Measurements from ENCODE around the gene POLR3B.

GRCh38 chr12:106359646-106360399 lies 2.3 kb downstream of the POLR3B start:
- TF ChIP-seq, protein P1, sequence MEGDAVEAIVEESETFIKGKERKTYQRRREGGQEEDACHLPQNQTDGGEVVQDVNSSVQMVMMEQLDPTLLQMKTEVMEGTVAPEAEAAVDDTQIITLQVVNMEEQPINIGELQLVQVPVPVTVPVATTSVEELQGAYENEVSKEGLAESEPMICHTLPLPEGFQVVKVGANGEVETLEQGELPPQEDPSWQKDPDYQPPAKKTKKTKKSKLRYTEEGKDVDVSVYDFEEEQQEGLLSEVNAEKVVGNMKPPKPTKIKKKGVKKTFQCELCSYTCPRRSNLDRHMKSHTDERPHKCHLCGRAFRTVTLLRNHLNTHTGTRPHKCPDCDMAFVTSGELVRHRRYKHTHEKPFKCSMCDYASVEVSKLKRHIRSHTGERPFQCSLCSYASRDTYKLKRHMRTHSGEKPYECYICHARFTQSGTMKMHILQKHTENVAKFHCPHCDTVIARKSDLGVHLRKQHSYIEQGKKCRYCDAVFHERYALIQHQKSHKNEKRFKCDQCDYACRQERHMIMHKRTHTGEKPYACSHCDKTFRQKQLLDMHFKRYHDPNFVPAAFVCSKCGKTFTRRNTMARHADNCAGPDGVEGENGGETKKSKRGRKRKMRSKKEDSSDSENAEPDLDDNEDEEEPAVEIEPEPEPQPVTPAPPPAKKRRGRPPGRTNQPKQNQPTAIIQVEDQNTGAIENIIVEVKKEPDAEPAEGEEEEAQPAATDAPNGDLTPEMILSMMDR (conservative IDR thresholded peaks at IDR 0.05): no peak
- TF ChIP-seq EZH2 (IDR thresholded peaks at IDR 0.05; ENCODE audit: low read depth): no peak
